B cell (primary cell): Measurements from ENCODE around the gene MRPL19. TPM values are rescaled to one million over a fixed set of nuclear protein-coding genes. Genes with fewer than 3 reads are reported as not detected.
A peak's percentile ranks its signal among the peaks of the same experiment; 100 is the strongest.

ENCODE experiments used
- ATAC-seq: fragments of 200-7000 bp; cut with Tn5 transposase; one replicate; pipeline ENCODE4 v1.10.0; 2021; ENCODE audit warnings: low read depth, mild to moderate bottlenecking, moderate number of reproducible peaks, moderate library complexity
- CTCF ChIA-PET: fragments of 350-600 bp; sonication (Branson Sonifier 250); formaldehyde crosslinking; loops from one replicate; lab custom pipeline; 2021; ENCODE audit warnings: antibody characterized with exemption, inconsistent platforms; lab: Charles Lee
- POLR2A ChIA-PET: fragments of 350-600 bp; sonication (Branson Sonifier 250); formaldehyde crosslinking; loops from one replicate; lab custom pipeline; 2021; ENCODE audit warnings: antibody characterized with exemption; lab: Charles Lee
- DNase-seq: peaks from one replicate; pipeline ENCODE4 v3.0.0; 2013
- H2AFZ ChIP-seq: 2 replicates; pipeline ENCODE4 v1.6.1; 2012; ENCODE audit warnings: mild to moderate bottlenecking, low read depth, low read length; ENCODE audit not compliant: insufficient read depth, poor library complexity, severe bottlenecking
- H3K27ac ChIP-seq, 2 donors: 1 replicate in 1 of 2; 2 replicates in 1 of 2; pipeline ENCODE4 v1.5.1; 2012 to 2013; ENCODE audit warnings: low read length in 2 of 2, mild to moderate bottlenecking in 2 of 2, moderate library complexity in 1 of 2
- H3K27me3 ChIP-seq, 4 experiments: fragments of 200-600 bp in 1 of 4; sonication (generic) in 1 of 4; replicated peaks in 1 of 4; 1 replicate in 2 of 4; 2 replicates in 2 of 4; pipeline versions ENCODE4 v1.6.1 to v1.7.0; 2013 to 2016; ENCODE audit warnings: low read length in 3 of 4, mild to moderate bottlenecking in 2 of 4, mixed read lengths in 1 of 4, moderate library complexity in 1 of 4; ENCODE audit not compliant: insufficient read depth in 4 of 4, control insufficient read depth in 3 of 4; ENCODE audit errors: control extremely low read depth in 1 of 4
- H3K36me3 ChIP-seq, 2 experiments: replicated peaks in 1 of 2; 1 replicate in 1 of 2; 2 replicates in 1 of 2; pipeline versions ENCODE4 v1.6.1 to v1.7.1; 2013; ENCODE audit warnings: low read length in 1 of 2; ENCODE audit not compliant: insufficient read depth in 2 of 2, control insufficient read depth in 1 of 2; ENCODE audit errors: control extremely low read depth in 1 of 2, extremely low read depth in 1 of 2
- H3K4me1 ChIP-seq, 2 donors: fragments of 200-600 bp in 1 of 2; sonication (generic) in 1 of 2; 1 replicate in 1 of 2; 2 replicates in 1 of 2; pipeline versions ENCODE4 v1.5.1 to v1.6.1; 2013 to 2017; ENCODE audit warnings: low read length in 2 of 2; ENCODE audit not compliant: control insufficient read depth in 2 of 2, insufficient read depth in 2 of 2
- H3K4me2 ChIP-seq: replicated peaks from 2 replicates; pipeline ENCODE3; 2012; ENCODE audit warnings: mild to moderate bottlenecking, low read depth, low read length; ENCODE audit not compliant: poor library complexity, severe bottlenecking
- H3K4me3 ChIP-seq, 5 experiments: fragments of 200-600 bp in 1 of 5; sonication (generic) in 1 of 5; 1 replicate in 3 of 5; 2 replicates in 2 of 5; pipeline versions ENCODE4 v1.5.1 to v1.7.0; 2011 to 2016; ENCODE audit warnings: low read length in 4 of 5, mild to moderate bottlenecking in 4 of 5, low read depth in 2 of 5, control low read depth in 1 of 5, moderate library complexity in 1 of 5; ENCODE audit not compliant: insufficient read depth in 1 of 5; ENCODE audit errors: control extremely low read depth in 1 of 5, extremely low read depth in 1 of 5
- H3K79me2 ChIP-seq: fragments of 200-600 bp; sonication (generic); one replicate; pipeline ENCODE4 v1.6.0; 2016; ENCODE audit warnings: low read length; ENCODE audit not compliant: control insufficient read depth, insufficient read depth
- H3K9ac ChIP-seq: fragments of 200-600 bp; sonication (generic); 2 replicates; pipeline ENCODE4 v1.6.1; 2017; ENCODE audit warnings: mild to moderate bottlenecking, low read length, moderate library complexity
- H3K9me3 ChIP-seq, 3 donors: one replicate each; pipeline versions ENCODE4 v1.6.1 to v1.7.1; 2013; ENCODE audit warnings: low read length in 2 of 3; ENCODE audit not compliant: control insufficient read depth in 2 of 3, insufficient read depth in 1 of 3; ENCODE audit errors: control extremely low read depth in 1 of 3
- H4K20me1 ChIP-seq: 2 replicates; pipeline ENCODE4 v1.6.0; 2012; ENCODE audit warnings: mild to moderate bottlenecking, low read length; ENCODE audit not compliant: insufficient read depth, control insufficient read depth, poor library complexity, severe bottlenecking
- H3K27ac Mint-ChIP-seq: one replicate; pipeline ENCODE4 v1.8.0; 2021; ENCODE audit warnings: mixed read lengths
- H3K27me3 Mint-ChIP-seq: one replicate; pipeline ENCODE4 v1.8.0; 2021; ENCODE audit warnings: mixed read lengths
- H3K4me1 Mint-ChIP-seq: one replicate; pipeline ENCODE4 v1.8.0; 2021; ENCODE audit warnings: mixed read lengths
- H3K4me3 Mint-ChIP-seq: one replicate; pipeline ENCODE4 v1.8.0; 2021; ENCODE audit warnings: mixed read lengths
- H3K9me3 Mint-ChIP-seq: one replicate; pipeline ENCODE4 v1.8.0; 2022; ENCODE audit warnings: mixed read lengths; ENCODE audit not compliant: insufficient read depth
- CTCF ChIP-seq: fragments of 200-600 bp; IDR thresholded peaks from one replicate; pipeline ENCODE4 v1.8.0; 2022; ENCODE audit warnings: antibody characterized with exemption, mild to moderate bottlenecking
- EZH2 ChIP-seq: IDR thresholded peaks from 2 replicates; pipeline ENCODE4 v1.6.1; 2012; ENCODE audit warnings: borderline replicate concordance, low read depth, mild to moderate bottlenecking, moderate library complexity, low read length; ENCODE audit not compliant: insufficient read depth, poor library complexity, severe bottlenecking
- WGBS: methylation state at CpG from one replicate; pipeline ENCODE4 v1.1.5; 2013; ENCODE audit warnings: missing lambda C conversion rate; ENCODE audit not compliant: insufficient coverage; 5-methylcytosine and 5-hydroxymethylcytosine counted together
- intact Hi-C: fragments of 100-400 bp; cut with micrococcal nuclease; formaldehyde crosslinking; loops from one replicate; pipeline ENCODE4 v1.10.0; 2022
- polyA plus RNA-seq: library from polyadenylated mRNA; depleted of rRNA; stranded (reverse); fragments of >200 nt; gene quantifications from 2 replicates; pipeline ENCODE4 v1.2.3, GENCODE V29; 2012
- total RNA-seq, 2 donors: library from RNA; stranded (reverse); fragments of 120-200 nt in 1 of 2; gene quantifications; 1 replicate in 1 of 2; 2 replicates in 1 of 2; pipeline versions ENCODE4 v1.2.3 to v1.2.4, GENCODE V29; 2013 to 2022

The MRPL19 gene
- total and polyA plus RNA-seq, 2 donors (not counting 1 experiment from before 2014, with no cell fraction given) = 3.4 to 28.4 TPM

- intact Hi-C loops = no loop called here
- DNase-seq (no peak), ATAC-seq (no peak)
- H2AFZ ChIP-seq = no peak overlapping the region
- peaks cover 5 to 37% of the 10 kb centered on the region in 2 experiments for H3K36me3 ChIP-seq
- peaks cover 1 to 9% of the 10 kb centered on the region in 2 donors for H3K4me1 ChIP-seq
- H4K20me1 ChIP-seq = no peaks in the 10 kb centered on the region
- no peaks in the 10 kb centered on the region for H3K27me3 ChIP-seq
- H3K27ac ChIP-seq = no peak overlapping the region
- Mint-ChIP-seq H3K9me3 (no peaks in the 10 kb centered on the region), H3K4me3 (no peak overlapping the region), H3K27ac (no peak overlapping the region), H3K27me3 (no peaks in the 10 kb centered on the region), H3K4me1 (peaks cover 22% of the 10 kb centered on the region)
- H3K4me2 ChIP-seq = no peak overlapping the region
- 22% methylated on average over 1 of the region's 1 CpG for WGBS
- ChIA-PET CTCF (interaction anchor here (1.1 kb wide), 1 partner anchor 58 kb away, joined by 4 read pairs; no protein-coding TSS in a partner anchor), POLR2A (no interaction called here)
- no peak overlapping the region for H3K4me3 ChIP-seq
- H3K79me2 ChIP-seq = peaks cover 18% of the 10 kb centered on the region
- H3K9me3 ChIP-seq = no peaks in the 10 kb centered on the region
- H3K9ac ChIP-seq = no peak overlapping the region
- TF ChIP-seq CTCF (no peak), EZH2 (no peak)
These were observed 59.3 kb downstream of the MRPL19 start for GRCh38 chr2:75705921-75706320.

GRCh38 chr2:75707901-75708300 is 61.3 kb downstream of the MRPL19 start:
- ChIA-PET POLR2A (interaction anchor here (0.7 kb wide), 1 partner anchor 562 kb away, joined by 13 read pairs; no protein-coding TSS in a partner anchor), CTCF (no interaction called here)
- Histone ChIP-seq H3K27me3 (no peaks in the 10 kb centered on the region), H3K4me2 (no peak overlapping the region), H3K27ac (no peak overlapping the region), H3K9me3 (peaks cover 0 to 4% (median 0%) of the 10 kb centered on the region in 3 donors), H3K4me1 (peaks cover 5 to 14% of the 10 kb centered on the region in 2 donors), H4K20me1 (no peaks in the 10 kb centered on the region), H3K9ac (no peak overlapping the region), H2AFZ (no peak overlapping the region), H3K36me3 (peaks cover 5 to 28% of the 10 kb centered on the region in 2 experiments), H3K79me2 (peaks cover 18% of the 10 kb centered on the region), H3K4me3 (no peak overlapping the region)
- WGBS = 100% methylated on average over 1 of the region's 3 CpGs
- Mint-ChIP-seq H3K27ac (peak overlapping the region; percentile 42), H3K9me3 (no peaks in the 10 kb centered on the region), H3K4me1 (peaks cover 27% of the 10 kb centered on the region), H3K27me3 (no peaks in the 10 kb centered on the region), H3K4me3 (no peak overlapping the region)
- DNase-seq (no peak), ATAC-seq (no peak)
- TF ChIP-seq CTCF (no peak), EZH2 (no peak)
- intact Hi-C loops = no loop called here
